ENCODE data around the gene COA4.
"Not testable (repeated sequence)": the region's sequence is repeated elsewhere in the genome, so short reads cannot be mapped to it uniquely, and the experiment has no call there.

COA4 gene

GRCh38 chr11:73876424-73877310 is at the start of gene COA4, which contains the start of gene PAAF1:
Gene COA4, minus strand, starts transcription at chr11:73876846. Its CDS starts 3,468 bp downstream, at chr11:73873378.
Gene PAAF1, plus strand, starts transcription at chr11:73876999. Its CDS starts 23 bp downstream, at chr11:73877022.
- DNase-seq, result peak; percentile 88 to 95

GRCh38 chr11:73921180-73921579 is 44.5 kb upstream of the COA4 start:
- DNase-seq, result peak in 1 of 2 donors; percentile 16

- DNase-seq, result no peak
Observed at GRCh38 chr11:73916435-73916834, 39.8 kb upstream of the COA4 start.

- DNase-seq, result no peak
Observed at GRCh38 chr11:73914284-73914683, 37.6 kb upstream of the COA4 start.

GRCh38 chr11:73913472-73913871 is 36.8 kb upstream of the COA4 start:
- DNase-seq, result no peak

- no peak for DNase-seq
Observed at GRCh38 chr11:73912026-73912425, 35.4 kb upstream of the COA4 start.

- peak in 1 of 2 donors; percentile 71 for DNase-seq
Observed at GRCh38 chr11:73907191-73907590, 30.5 kb upstream of the COA4 start.

GRCh38 chr11:73902303-73902702 is 25.7 kb upstream of the COA4 start:
- DNase-seq, result no peak

- DNase-seq, result no peak
Observed at GRCh38 chr11:73894725-73895335, 18.2 kb upstream of the COA4 start.

- no peak for DNase-seq
Observed at GRCh38 chr11:73893041-73893440, 16.4 kb upstream of the COA4 start.

- no peak for DNase-seq
Observed at GRCh38 chr11:73889536-73889935, 12.9 kb upstream of the COA4 start.

- no peak for DNase-seq
Observed at GRCh38 chr11:73889019-73889418, 12.4 kb upstream of the COA4 start.

- no peak for DNase-seq
Observed at GRCh38 chr11:73888244-73888643, 11.6 kb upstream of the COA4 start.

- no peak for DNase-seq
Observed at GRCh38 chr11:73883856-73884255, 7.2 kb upstream of the COA4 start.

GRCh38 chr11:73880449-73880848 is 3.8 kb upstream of the COA4 start:
- not testable (repeated sequence) for DNase-seq

GRCh38 chr11:73878771-73879170 is 2.1 kb upstream of the COA4 start:
- DNase-seq, result no peak

GRCh38 chr11:73875840-73876239 is 806 bp downstream of the COA4 start:
- no peak for DNase-seq

GRCh38 chr11:73875380-73875779 is 1.3 kb downstream of the COA4 start:
- DNase-seq, result no peak

GRCh38 chr11:73872749-73873357 is 3.8 kb downstream of the COA4 start:
- no peak for DNase-seq

- DNase-seq, result no peak
Observed at GRCh38 chr11:73870261-73870660, 6.4 kb downstream of the COA4 start.

GRCh38 chr11:73869332-73869949 is 7.2 kb downstream of the COA4 start:
- no peak for DNase-seq

- no peak for DNase-seq
Observed at GRCh38 chr11:73866586-73866996, 10.1 kb downstream of the COA4 start.

GRCh38 chr11:73866095-73866579 is 10.5 kb downstream of the COA4 start:
- no peak for DNase-seq
